Renal pelvis (tissue), 4 donors: ENCODE data around the gene FIBCD1. TPM values are rescaled to one million over a fixed set of nuclear protein-coding genes. Genes with fewer than 3 reads are reported as not detected.

Source experiments
- DNase-seq: peaks from one replicate; pipeline ENCODE4 v3.0.0-alpha.2; 2013
- polyA plus RNA-seq, 3 donors: library from polyadenylated mRNA; unstranded; fragments of 120-200 nt; gene quantifications; one replicate each; pipeline ENCODE4 v1.2.1, GENCODE V29; 2013; ENCODE audit not compliant: insufficient read length in 3 of 3

FIBCD1 gene
- polyA plus RNA-seq, 3 donors: 0.41 to 0.79 (median 0.49) TPM

GRCh38 chr9:130861372-130862180, 77.5 kb downstream of the FIBCD1 start:
- no peak for DNase-seq

- DNase-seq: peak; percentile 70
These were observed 78.4 kb downstream of the FIBCD1 start for GRCh38 chr9:130860458-130861316.

GRCh38 chr9:130858739-130859705, 80.0 kb downstream of the FIBCD1 start:
- no peak for DNase-seq

- no peak for DNase-seq
These were observed 80.9 kb downstream of the FIBCD1 start for GRCh38 chr9:130857864-130858738.

GRCh38 chr9:130856474-130856873, 82.6 kb downstream of the FIBCD1 start:
- DNase-seq: no peak

- DNase-seq: no peak
These were observed 84.2 kb downstream of the FIBCD1 start for GRCh38 chr9:130854835-130855234.

GRCh38 chr9:130854092-130854491, 85.0 kb downstream of the FIBCD1 start:
- no peak for DNase-seq

- no peak for DNase-seq
These were observed 86.2 kb downstream of the FIBCD1 start for GRCh38 chr9:130852801-130853200.

Other genes with a start within 250 kb of the FIBCD1 start
- gene EXOSC2, start 245.5 kb downstream of the FIBCD1 start, polyA plus RNA-seq: 10 to 100 TPM; 40.0 to 53.9 (median 44.0) TPM
- 10 to 100 TPM; 75.1 to 93.9 (median 82.2) TPM for gene ABL1, start 104.0 kb downstream of the FIBCD1 start, polyA plus RNA-seq
- under 1 TPM; 0.40 to 0.58 (median 0.56) TPM for gene QRFP, start 42.4 kb downstream of the FIBCD1 start, polyA plus RNA-seq
- gene LAMC3, start 69.9 kb upstream of the FIBCD1 start, polyA plus RNA-seq: 10 to 100 TPM; 30.8 to 41.4 (median 35.6) TPM
- gene AIF1L, start 157.3 kb upstream of the FIBCD1 start, polyA plus RNA-seq: 100 to 1,000 TPM; 332 to 490 (median 395) TPM
- 10 to 100 TPM; 53.3 to 76.1 (median 73.3) TPM for gene NUP214, start 186.3 kb upstream of the FIBCD1 start, polyA plus RNA-seq